Activated gamma-delta T cell treated with anti-CD3 and anti-CD28 coated beads, Interleukin-2, amount 50 U/mL, for 16 hours (primary cell): ENCODE results near the gene RRBP1.
"Not testable (repeated sequence)": the region's sequence is repeated elsewhere in the genome, so short reads cannot be mapped to it uniquely, and the experiment has no call there.

ENCODE experiments used
- DNase-seq: peaks from one replicate; pipeline ENCODE4 v3.0.0-alpha.2; 2020; ENCODE audit warnings: low read depth

Gene RRBP1

GRCh38 chr20:17709361-17710293, 27.6 kb upstream of the RRBP1 start:
- DNase-seq = no peak

DNA sequence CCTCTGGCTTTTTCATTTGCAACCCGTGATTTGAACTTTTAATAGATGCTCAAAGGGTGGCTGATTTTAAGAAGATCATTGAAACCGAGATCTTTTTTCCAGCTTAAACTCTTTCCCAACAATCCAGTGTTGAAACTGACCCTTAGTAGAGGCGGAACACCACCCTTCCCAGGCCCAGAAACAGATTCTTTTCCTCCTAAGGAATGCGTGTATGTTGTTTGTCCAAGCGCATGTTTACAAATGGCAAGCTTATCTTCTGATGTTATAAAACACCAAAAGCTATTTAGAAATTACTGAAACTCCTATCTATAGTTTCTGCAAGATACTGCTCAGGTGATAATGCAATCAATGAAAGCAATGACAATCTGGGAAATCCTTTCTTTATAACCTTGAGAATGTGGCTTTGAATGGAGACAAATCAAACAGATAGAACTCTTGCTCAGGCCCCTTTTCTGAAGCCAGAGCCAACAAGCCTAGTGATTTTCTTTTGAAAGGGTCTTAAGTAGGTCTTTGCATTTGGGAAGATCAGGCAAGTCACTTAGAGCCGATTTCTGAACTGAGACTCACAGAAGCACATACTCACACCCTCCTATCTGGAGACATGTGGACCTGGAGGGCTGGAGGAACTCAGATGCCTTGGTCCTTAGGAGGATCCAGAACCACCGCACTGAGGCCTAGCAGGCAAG, 26.8 kb upstream of the RRBP1 start:
- DNase-seq = no peak

GRCh38 chr20:17707951-17708350, 25.9 kb upstream of the RRBP1 start:
- DNase-seq = not testable (repeated sequence)

GRCh38 chr20:17706632-17707031, 24.6 kb upstream of the RRBP1 start:
- no peak for DNase-seq

DNA sequence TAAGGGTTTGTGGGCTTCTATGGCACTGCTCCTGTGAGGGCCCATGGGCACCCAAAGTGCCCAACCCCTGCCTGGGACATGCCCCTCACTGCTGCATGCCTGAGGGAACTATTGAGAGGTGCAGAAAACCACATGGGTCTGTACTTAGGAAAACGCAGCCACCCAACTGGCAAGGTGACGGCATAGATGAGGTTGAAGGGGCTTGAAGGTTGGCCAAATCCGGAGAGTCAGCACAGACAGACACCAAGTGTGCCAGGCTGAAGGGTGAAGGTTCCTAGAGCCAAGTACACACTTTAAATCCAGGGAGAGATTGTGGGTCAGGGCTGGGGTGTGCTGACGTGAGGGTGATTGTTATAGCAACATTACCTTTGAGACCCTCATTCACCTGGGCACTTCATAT, 23.9 kb upstream of the RRBP1 start:
- DNase-seq = no peak

- no peak for DNase-seq
Observed at GRCh38 chr20:17704589-17705317, 22.7 kb upstream of the RRBP1 start.

DNA sequence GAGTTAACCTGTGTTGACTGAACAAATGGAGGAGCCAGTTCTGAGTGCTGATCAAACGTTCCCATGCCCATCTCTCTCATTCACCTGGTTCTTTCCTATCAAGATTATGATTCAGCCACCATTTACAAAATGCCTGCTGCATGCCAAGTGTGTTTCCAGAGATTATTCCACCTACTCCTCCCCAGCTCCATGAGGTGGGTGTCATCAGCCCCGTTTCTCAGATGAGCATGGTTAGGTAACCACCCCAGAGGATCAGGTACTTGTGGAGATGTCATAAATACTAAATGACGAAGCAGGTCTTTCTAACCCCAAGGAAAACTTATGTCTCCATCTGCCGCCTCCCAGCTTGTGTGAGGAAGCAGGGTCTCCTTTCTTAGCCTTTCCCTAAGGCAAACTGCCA, 19.8 kb upstream of the RRBP1 start:
- DNase-seq = no peak

- DNase-seq = no peak
Observed at GRCh38 chr20:17700637-17701036, 18.6 kb upstream of the RRBP1 start.

DNA sequence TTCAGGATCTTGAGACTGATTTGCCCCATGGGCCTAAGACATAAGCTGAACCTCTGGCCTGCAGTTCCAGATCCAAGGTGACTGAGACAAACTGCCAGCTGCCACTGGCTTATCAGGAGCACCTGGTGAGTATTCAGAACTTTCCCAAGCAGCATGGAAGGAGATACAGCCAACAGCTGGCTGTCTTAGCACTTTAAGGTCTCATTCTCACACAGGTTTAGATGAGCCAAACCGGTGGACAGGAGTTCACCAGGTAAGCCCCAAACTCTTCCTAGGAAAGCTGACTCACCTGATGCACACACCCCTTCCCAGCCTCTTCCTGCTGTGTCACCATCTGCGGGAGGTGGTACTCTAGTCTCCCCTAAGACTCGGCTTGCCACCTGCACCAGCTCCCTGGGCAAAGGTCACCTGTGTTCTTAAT, 17.9 kb upstream of the RRBP1 start, which contains the start of gene BANF2:
BANF2 (plus strand) TSS at position 36 of the 421 bp plus-strand sequence. CDS start 25,060 bp downstream, outside the sequence.
- DNase-seq = no peak

- DNase-seq = no peak
Observed at GRCh38 chr20:17698384-17698783, 16.3 kb upstream of the RRBP1 start.

DNA sequence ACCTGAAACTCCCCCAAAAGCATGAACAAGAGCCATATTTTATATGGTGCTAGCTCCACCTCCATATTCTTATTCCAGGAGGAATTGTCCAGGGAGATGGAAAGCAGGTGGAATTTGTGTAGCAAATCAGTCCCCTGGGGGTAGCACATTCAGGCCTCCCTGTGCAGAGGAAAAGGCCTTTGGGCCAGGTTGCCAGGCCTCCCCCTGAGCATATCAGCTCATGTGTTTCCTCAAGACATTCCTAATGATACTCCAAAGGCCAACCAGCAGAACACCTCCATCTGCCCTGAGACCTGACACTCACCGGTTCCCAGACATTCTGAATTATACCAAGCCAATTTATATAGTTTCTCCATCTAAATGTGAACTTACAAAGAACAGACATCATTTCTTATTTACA, 15.1 kb upstream of the RRBP1 start:
- no peak for DNase-seq

- no peak for DNase-seq
Observed at GRCh38 chr20:17696287-17696686, 14.2 kb upstream of the RRBP1 start.

- DNase-seq = no peak
Observed at GRCh38 chr20:17694767-17695166, 12.7 kb upstream of the RRBP1 start.

DNA sequence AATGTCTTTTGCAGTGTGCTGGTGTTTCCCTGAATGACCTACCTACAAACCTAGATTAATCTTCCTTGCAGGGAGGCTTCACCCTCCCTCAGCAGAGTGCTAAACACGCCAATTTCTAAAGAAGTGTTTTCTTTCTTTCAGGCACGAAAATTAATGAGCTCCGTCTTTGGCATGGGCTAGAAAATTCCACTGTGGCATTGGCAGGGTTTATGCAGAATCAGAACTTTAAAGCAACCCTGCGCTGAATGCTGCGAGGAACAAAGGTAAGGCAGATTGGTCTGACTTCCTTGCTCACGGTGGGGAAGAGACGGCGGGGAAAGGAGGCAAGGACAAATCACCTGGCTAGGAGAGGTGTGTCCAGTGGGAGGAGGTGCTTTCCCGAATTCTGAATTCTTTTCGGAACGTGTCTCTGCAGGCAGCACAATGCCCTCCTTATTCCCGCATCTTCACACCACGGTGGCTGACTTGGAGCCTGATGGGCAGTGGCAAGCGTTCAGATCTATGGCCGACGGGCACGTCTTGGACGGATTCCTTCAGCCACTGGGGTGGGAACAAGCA, 11.5 kb upstream of the RRBP1 start:
- DNase-seq = no peak

GRCh38 chr20:17691758-17692157, 9.7 kb upstream of the RRBP1 start:
- DNase-seq = no peak

DNA sequence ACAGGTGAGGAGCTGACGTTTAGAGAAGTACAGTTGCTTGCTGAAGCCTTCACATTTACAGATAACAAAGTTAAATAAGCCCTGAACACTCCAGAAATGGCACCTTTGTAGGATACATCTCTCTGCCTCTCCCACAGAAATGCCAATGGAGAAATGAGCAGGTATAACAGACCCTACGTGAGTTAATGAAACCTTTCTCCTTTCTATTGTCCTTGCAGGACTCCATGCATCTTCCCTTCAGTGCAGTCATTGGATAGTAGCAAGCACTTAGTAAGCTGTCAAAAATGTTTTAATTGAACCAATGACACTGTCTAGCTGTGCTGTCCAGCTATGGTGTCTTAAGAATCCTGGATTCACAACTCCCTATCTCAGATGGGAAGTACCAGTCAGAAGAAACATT, 8.1 kb upstream of the RRBP1 start:
- DNase-seq = no peak

- no peak for DNase-seq
Observed at GRCh38 chr20:17688965-17689364, 6.9 kb upstream of the RRBP1 start.

- DNase-seq = no peak
Observed at GRCh38 chr20:17687800-17688199, 5.8 kb upstream of the RRBP1 start.

GRCh38 chr20:17685168-17685567, 3.1 kb upstream of the RRBP1 start:
- no peak for DNase-seq

- no peak for DNase-seq
Observed at GRCh38 chr20:17684077-17684888, 2.2 kb upstream of the RRBP1 start.
